Stimulated activated CD4-positive, alpha-beta T cell treated with anti-CD3 and anti-CD28 coated beads, Interleukin-4, amount 100 ng/mL, for 48 hours (primary cell): ENCODE results near the gene C6orf132.

Source experiments
- DNase-seq, 2 donors: peaks; one replicate each; pipeline ENCODE4 v3.0.0-alpha.2; 2020; ENCODE audit warnings: low read depth in 2 of 2

The C6orf132 gene

DNA sequence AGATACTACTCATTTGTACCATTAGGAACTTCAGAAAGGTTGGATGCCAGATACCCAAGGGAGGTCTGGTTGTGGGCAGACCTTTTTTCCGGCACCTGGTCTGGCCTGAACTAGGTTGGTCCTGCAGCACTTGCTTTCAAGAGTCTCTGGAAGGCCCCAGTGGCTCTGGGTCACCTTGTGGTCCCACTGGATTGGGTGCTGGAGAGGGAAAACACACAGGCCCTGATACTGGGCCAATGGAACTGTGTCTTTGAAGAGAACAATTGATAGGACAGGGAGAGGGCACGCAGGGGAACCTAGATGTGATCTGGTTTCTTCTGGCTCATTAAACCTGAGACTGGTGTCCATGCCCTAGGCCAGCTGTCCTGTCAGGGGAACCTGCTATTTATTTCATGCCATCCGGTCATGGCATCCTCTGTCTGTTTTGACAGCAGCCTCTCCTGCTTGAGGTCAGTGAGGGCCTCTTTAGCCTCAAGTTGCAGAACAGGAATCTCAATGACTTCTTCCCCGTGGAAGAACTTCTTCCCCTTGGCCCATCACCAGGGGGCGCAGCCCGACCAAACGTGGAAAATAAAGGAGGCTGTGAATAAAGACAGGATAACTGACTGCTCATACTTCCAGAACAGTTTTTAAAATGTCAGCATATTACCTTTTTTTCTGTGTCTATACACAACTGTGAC lies 67.1 kb downstream of the C6orf132 start:
- peak; percentile 50 to 62 for DNase-seq

DNA sequence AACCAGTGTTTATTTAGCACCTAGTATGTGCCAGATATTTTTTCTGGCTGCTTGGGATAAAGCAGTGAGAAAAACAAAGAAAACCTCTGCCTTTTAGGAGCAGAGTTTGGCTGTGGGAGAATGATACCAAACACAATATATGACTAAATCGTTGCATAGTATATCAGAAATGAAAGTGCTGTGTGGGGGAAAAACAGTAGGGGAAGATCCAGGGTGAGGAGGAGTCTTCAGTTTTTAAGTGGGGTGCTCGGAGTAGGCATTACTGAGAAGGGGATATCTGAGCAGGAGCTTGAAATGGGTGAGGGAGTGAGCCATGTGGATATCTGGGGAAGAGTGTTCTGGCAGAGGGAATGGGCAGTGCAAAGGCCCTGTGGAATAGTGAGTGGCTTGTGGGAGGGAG lies 69.1 kb downstream of the C6orf132 start:
- DNase-seq = no peak

DNA sequence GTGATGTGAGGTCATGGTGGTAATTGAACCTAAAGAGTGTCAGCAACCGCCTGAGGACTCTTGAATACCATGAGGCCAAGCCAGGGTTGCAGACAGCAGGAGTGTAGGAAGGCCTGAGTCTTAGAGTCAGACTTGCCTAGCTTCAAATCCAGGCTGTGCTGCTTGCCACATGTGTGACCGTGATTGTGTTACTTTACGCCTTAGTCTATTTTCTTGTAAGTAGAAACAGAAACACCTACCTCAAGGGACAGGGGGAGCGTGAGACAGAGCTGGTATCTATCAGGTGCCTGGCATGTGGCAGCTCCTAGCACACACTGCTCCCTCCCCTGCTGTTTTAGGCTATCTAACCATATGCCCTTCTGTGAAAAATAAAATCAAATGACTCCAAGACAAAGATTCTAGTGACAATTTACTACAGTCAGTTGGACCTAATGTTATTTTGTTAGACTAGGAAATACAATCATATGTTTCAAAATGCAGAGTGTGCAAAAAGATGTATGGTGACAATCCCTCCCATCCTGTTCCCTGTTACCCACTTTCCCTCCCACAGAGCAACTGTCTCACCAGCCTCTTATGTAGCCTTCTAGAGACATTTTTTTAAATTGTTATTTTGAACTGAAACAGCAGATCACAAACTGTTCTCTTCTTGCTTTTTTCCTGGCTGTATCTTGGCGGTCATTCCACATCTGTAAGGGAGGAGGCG lies 70.4 kb downstream of the C6orf132 start:
- no peak for DNase-seq

DNA sequence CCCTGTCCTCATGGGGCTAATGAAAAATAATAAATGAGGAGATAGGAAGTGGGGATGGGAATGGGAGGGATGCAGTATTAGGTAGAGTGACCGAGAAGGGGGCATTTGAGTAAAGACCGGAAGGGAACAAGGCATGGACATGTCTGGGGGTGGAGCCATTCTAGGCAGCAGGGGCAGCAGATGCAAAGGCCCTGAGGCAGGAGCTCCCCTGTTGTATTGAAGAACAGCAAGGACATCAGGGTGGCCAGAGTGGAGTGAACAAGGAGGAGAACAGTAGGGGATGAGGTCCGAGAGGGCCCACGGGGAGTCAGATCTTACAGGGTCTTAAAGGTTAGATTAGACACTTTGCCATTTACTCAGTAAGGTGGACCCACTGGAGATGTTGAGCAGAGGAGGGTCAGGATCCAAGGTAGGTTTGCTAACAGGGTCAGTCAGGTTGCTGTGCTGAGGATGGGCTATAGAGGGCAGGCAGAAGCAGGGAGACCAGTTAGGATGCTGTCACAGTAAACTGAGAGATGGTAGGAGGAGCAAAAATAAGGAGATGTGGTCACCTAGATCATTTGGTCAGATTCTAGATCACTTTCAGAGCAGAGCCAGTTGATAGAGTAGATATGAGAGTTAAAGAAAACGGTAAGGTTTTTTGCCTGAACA lies 73.4 kb downstream of the C6orf132 start:
- DNase-seq = no peak

DNA sequence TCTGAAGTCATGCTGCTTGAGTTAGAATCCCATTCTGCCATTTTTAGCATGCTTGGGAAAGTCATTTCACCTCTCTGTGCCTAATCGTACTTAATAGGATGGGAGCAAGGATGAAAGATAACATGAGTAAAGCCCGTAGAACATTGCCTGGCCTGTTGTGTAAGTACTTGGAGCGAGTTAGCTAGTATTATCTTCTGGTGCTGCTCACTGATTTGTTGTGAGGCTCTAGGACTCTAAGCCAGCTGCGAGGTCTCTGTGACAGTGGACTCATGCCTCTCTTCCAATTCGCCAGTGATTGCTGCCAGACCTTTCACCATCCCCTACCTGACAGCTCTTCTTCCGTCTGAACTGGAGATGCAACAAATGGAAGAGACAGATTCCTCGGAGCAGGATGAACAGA lies 74.2 kb downstream of the C6orf132 start:
- no peak for DNase-seq

DNA sequence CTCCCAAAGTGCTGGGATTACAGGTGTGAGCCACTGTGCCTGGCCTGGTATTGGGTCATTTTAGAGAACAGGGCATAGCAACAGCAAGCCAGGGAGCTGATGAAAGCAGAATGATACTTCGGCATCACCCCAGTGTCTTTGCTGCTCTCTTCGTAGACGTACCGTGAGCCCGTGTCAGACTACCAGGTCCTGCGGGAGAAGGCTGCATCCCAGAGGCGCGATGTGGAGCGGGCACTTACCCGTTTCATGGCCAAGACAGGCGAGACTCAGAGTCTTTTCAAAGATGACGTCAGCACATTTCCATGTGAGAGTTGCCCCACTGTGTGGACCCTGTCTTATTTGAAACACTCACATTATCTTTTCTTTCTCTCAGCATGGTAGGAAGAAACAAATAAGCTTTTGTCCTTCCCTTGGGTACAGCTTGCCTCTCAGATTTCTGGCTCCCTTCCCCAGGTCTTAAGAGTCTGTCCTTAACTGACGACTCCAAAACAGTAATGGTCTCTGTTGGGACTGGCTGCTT lies 76.2 kb downstream of the C6orf132 start:
- DNase-seq = no peak

DNA sequence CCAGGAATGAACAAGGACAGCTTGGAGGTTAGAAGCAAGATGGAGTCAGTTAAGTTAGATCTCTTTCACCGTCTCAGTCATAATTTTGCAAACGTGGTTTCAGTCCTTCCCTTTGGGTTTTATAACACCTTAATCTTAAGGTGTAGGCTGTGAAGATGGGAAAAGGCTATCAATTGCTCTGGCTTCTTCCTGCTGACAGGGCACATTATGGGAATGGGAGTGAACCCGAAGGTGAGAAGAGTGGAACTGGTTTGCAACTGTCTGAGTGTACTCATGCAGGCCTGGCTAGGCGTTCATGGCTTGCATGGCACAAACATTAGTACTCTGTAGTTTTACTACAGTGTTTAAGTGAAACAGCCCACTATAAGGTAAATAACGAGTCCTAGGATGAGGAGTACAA lies 82.7 kb downstream of the C6orf132 start:
- DNase-seq = no peak

DNA sequence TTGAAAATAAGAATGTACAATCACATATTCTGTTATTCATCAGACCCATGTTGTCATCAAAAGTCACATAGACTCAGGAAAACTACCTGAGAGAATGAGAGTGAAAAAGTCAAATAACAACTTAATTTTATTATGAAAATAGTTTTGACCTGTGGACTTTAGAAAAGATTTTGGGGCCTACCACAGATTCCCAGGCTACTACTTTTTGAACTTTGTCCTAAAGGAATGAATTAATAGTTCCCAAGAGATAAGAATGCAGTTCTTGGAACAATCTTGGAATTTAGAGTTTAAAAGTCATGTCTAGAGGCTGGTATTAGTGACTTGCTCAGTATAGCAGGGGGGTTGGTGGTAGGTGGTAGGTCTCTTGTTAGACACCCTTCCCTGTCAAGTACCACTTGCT lies 88.8 kb downstream of the C6orf132 start:
- no peak for DNase-seq

DNA sequence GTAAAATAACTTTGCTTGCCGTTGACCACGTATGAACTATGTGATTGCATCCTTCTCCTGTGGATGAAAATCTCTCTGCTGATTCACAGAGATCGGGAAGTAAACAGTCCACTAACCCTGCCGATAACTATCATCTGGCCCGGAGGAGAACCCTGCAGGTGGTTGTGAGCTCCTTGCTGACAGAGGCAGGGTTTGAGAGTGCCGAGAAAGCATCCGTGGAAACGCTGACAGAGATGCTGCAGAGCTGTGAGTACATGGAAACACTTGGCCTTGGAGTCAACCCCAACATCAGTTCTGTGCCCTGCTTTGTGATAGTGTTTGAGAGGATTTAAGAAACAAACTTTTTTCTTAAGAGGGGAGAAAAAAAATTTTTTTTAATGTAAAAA lies 91.2 kb downstream of the C6orf132 start:
- DNase-seq = no peak
